Right lobe of liver (tissue), 4 donors: Measurements from ENCODE around the gene LHFPL6.

ENCODE experiments used
- CTCF ChIP-seq, 4 donors: fragments of 200-600 bp in 3 of 4; fragments of 450-650 bp in 1 of 4; IDR thresholded peaks; one replicate each; pipeline versions ENCODE4 v1.5.1 to v1.8.0; 2016 to 2022; ENCODE audit warnings: antibody characterized with exemption in 4 of 4, mild to moderate bottlenecking in 2 of 4
- POLR2A ChIP-seq: fragments of 450-650 bp; IDR thresholded peaks from one replicate; pipeline ENCODE4 v1.6.1; 2017; ENCODE audit warnings: antibody characterized with exemption, mild to moderate bottlenecking
- donor health status: DM: no; HTN: no; CAD: no.
- donor health status: DM: no; HTN: no; CAD: no.
- donor health status: DM: no; HTN: yes; CAD: no.

GRCh38 chr13:39499604-39500003 is 103.4 kb downstream of the LHFPL6 start:
- TF ChIP-seq CTCF (IDR thresholded peaks at IDR 0.05): no peak
- no peak for TF ChIP-seq POLR2A
